Vagina (tissue), 2 donors: Measurements from ENCODE around the gene FRMPD1.

Experiments used
- POLR2A ChIP-seq, 2 donors: fragments of 450-650 bp; IDR thresholded peaks; one replicate each; pipeline ENCODE4 v1.6.1; 2017; ENCODE audit warnings: antibody characterized with exemption in 2 of 2, mild to moderate bottlenecking in 2 of 2, moderate library complexity in 2 of 2
- TF ChIP-seq, protein P1 (sequence below), 3 experiments: fragments of 450-650 bp in 2 of 3; fragments of 200-600 bp in 1 of 3; sonication (generic) in 1 of 3; IDR thresholded peaks; one replicate each; pipeline ENCODE4 v1.5.1; 2017 to 2019; ENCODE audit warnings: antibody characterized with exemption in 3 of 3, mild to moderate bottlenecking in 2 of 3, moderate library complexity in 2 of 3

GRCh38 chr9:37682951-37683350 is 32.2 kb downstream of the FRMPD1 start:
- TF ChIP-seq POLR2A (IDR thresholded peaks at IDR 0.05): no peak
- TF ChIP-seq, protein P1, sequence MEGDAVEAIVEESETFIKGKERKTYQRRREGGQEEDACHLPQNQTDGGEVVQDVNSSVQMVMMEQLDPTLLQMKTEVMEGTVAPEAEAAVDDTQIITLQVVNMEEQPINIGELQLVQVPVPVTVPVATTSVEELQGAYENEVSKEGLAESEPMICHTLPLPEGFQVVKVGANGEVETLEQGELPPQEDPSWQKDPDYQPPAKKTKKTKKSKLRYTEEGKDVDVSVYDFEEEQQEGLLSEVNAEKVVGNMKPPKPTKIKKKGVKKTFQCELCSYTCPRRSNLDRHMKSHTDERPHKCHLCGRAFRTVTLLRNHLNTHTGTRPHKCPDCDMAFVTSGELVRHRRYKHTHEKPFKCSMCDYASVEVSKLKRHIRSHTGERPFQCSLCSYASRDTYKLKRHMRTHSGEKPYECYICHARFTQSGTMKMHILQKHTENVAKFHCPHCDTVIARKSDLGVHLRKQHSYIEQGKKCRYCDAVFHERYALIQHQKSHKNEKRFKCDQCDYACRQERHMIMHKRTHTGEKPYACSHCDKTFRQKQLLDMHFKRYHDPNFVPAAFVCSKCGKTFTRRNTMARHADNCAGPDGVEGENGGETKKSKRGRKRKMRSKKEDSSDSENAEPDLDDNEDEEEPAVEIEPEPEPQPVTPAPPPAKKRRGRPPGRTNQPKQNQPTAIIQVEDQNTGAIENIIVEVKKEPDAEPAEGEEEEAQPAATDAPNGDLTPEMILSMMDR (IDR thresholded peaks at IDR 0.05): no peak
